ENCODE data around the gene CASZ1.

The CASZ1 gene

DNA sequence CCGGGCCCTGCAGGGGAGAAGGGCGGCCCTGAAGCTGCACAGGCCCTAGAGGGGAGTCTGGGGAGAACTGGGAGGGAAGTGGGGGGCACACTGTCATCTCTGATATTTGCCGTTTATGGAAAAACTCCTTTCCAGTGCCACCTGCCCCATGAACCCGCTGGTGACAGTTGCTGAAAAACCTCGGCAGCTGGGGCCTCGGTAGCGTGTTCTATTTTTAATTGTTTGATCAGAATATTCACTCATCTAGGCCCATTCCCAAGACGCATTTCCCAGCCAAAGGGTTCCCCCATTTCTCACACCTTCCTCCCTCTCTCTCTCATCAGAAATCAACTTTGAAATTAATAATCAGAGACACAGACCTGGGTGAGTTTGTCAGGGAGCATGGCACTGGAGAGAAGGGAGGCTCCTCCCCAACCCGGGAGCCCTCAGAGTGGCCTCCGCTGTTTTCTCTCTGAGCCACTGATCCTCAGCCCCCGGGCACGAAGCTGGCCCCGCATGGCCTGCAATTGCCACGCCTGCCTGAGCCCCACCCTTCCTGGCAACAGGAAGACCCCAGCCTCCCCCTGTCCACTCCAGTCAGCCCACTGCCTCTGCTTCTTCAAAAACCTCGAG is 111.1 kb downstream of the CASZ1 start:
- DNase-seq (ENCODE audit: low read depth) = no peak

DNA sequence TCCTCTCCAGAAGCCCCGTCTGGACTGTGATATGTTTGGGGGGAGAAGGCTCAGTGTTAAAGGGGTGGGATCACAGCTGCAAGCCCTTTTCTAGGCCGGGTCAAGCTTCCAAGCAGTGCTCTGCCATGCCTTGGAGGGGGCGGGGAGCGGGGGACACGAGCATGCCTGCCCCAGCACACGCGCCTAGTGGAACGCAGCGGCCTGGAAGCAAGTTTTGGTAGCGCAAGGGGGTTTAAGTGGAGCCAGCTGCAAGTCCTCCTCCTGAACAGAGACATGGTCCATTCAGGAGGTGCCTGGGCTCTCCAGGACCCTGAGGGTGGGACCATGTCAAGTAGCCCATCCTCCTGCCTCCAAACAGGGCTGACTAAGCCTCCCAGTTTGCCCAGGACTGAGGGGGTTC is 112.2 kb downstream of the CASZ1 start:
- DNase-seq (ENCODE audit: low read depth) = no peak

DNA sequence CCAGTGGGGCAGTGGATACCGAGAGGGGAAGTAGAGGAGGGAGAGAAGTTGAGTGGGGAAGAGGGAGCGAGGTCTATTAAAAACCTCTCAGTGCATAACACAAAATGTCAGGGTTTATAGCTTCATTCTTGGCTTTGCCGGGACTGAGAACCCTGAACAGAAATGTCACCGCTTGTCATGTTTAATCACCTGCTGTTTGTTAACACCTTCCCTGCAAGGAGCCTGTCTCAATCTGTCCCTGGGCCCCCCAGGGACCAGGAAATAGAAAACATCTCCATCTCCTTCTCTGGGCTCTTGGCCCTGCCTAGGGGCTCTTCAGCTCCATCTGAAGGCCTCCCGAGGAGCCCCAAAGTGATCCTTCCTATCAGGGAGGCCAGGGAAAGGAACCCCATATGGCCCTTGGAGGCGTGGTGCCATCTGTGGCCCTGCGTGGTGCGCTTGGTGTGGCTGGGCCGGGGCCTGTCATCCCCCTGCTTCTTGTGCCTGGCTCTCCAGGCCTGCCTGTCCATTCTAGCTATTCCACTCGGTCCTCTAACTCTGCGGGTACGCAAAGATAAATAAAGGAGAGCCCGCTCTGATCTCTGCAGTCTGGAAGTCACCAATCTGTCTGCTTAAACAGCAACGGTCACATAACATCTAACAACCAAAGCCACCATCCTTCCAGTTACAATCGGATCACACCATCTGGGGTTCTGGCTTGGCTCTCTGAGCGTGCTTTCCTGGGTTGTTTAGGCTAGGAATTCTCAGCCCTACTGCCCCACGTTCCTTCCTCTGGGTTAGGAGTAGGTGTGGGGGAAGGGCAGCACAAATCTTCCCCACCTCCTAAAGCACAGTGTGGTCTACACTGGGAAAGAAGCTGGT is 113.8 kb downstream of the CASZ1 start:
- no peak for DNase-seq (ENCODE audit: low read depth)

DNA sequence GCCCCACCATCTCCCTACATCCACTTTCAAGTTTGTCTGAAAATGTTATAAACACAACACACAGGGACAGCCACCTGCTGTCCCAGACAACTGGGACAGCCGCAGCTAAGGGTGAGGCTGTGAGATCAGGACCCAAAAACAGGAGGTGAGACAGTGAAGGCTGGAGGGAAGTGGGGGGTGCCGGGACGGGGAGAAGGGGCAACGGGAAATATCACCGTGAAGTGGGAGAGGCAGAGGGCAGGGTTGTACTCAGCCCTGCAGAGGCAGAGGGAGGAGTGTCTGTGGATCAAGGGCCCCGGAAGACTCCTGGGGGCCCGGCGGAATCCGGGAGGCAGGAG is 114.4 kb downstream of the CASZ1 start:
- no peak for DNase-seq (ENCODE audit: low read depth)

- no peak for DNase-seq (ENCODE audit: low read depth)
Observed at GRCh38 chr1:10681296-10682107, 114.9 kb downstream of the CASZ1 start.

- no peak for DNase-seq (ENCODE audit: low read depth)
Observed at GRCh38 chr1:10680487-10680886, 116.0 kb downstream of the CASZ1 start.

DNA sequence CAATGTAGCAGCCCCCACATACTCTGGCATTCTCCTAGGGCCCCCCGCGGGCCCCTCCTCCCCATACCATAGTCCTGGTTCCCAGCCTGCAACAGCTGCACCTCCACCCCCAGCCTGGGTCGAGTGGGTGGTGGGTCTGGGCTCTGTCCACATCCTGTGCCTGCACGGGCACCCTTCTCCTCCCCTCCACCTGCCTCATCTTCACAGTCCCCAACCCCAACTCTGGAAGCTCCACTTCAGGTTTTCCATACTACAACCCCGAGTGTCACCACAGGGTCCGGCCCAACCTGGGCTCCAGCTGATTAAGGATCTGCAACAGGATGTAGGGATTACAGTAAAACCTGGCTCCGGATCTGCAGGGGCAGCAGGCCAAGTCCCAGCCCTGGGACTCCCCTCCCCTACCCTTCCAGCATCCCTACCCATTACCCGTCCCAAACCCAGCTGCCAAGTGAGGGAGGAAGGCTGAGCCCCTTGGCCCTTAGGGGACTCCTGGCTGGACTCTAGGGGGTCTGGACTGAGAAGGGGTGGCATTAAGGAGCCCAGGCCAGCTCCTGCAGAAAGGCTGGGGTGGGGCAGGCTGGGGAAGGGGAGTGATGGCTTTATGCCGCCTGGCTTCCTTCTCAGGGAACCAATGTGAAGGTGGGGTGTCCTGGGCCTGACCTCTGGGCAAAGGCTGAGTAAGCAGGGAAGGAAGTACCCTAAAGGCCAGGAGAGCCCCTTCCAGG is 116.8 kb downstream of the CASZ1 start:
- peak; percentile 9 for DNase-seq (ENCODE audit: low read depth)

DNA sequence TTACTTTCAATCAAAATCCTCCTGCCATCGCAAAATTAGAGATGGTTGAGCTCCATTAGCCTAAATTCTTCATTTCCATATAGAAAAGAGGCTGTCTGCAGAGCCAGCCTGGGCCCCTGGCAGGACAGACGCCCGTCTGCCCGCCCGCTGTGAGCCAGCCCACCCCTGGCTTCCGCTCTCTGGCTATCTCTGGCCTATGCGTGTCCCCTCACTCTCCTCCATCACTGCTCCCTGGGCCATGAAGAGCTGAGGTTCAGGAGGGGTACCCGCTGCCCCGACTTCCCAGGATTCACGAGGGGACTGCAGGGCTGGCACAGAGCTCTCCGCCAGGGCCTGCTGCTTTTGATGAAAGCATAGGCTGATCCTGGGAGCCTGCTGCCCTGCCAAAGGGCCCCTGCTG is 117.6 kb downstream of the CASZ1 start:
- DNase-seq (ENCODE audit: low read depth) = no peak

GRCh38 chr1:10678402-10678801 is 118.0 kb downstream of the CASZ1 start:
- DNase-seq (ENCODE audit: low read depth) = no peak

DNA sequence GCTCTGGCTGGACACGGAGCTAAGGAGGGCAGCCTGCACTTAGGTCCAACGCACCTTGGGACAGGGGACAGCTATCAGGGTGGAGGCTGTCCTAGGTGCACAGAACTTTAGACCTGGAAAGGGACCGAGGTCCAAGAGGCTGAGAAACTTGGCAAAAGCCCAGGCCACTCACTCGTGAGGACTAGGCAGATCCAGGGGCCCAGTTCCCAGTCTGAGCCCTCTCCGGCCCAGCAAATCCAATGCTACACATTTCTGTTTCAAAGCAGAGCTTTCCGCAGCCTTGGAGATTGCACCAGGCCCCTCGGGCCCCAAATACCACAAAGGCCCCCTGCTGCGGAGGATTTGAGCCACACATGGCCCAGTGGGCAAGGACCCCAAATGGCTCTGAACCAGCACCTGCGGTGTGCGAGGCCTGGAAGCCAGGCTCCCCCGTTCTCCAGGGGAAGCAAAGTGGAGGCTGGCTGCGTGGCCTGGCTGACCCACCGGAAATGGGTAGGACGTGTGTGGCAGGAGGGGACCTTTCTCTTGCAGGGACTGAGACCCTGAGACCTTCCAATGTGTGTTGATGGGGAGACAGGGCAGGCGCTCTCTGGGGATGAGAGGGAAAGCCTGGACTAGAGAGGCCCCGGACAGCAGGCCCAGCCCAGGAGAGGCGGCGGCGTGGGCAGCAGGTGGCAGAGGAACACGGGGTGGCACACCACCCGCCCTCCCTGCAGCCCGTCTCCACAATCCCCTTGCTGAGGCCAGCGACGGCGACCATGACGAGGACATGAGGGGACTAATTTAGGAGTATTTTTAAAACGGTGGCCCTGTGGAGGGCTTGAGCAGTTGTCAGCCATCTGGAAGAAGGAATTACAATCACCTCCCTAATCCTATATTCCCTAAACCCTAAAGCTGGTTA is 118.7 kb downstream of the CASZ1 start:
- DNase-seq (ENCODE audit: low read depth) = no peak

- no peak for DNase-seq (ENCODE audit: low read depth)
Observed at GRCh38 chr1:10676963-10677362, 119.5 kb downstream of the CASZ1 start.

GRCh38 chr1:10675813-10676212 is 120.6 kb downstream of the CASZ1 start:
- DNase-seq (ENCODE audit: low read depth) = no peak

DNA sequence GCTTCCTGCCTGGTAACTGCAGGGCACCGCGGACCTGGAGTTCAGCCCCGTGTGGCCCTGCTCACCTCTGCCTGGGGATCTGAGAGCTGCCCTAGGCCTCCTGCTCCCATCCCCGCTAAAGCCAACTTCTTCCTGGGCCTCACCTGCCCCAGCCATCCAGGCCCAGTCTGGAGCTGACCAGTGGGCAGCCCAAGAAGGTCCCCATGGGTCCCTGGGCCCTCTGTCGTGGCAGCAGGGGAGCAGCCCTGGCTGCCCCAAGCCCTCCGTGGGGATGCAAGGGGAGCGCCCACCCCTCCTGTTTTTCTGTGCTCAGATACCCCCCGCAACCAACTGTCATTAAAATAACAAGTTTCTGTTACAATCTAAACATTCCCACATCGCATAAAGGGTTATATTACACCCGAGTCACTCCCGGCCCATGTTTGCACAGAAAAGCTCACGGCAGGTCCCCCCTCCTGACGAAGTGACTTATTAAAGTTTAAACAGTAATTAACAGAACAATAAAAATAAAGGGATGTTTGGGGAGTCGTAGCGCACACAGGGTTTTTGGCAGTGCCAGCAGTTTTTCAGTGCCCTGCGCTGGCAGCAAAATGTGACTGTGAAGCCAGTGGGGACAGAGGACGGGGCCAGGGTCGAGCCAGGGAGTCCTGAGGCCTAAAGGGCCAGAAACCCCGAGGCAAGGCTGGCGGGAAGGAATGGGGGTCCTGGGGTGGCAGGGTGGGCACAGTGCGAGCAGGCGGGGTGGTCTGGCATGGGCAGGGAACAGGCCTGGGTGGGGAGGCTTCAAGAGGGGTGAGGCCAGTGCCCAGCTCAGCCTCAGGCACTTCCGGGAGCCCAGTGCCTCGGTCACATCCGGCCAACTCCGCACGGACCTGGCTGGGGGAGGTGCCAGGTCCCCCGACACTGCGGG is 121.5 kb downstream of the CASZ1 start:
- DNase-seq (ENCODE audit: low read depth) = no peak

DNA sequence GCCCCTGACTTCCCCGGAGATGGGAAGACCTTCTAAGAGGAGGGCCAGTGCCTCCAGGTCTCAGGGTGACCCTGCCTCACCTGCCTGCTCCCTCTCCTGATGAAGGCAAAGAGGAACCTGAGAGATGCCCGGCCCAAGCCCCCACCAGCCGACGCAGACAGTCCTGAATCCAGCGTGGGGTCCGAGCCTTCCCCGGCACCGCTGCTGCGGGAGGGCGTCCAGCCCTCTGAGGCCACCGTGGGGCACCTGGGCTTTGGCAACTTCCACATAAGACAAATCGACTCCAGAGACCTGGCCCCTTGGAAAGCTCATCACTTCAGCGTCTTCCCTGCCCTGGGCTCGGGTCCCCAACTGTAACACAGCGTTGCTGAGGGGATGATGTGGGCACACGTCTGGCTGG is 122.2 kb downstream of the CASZ1 start:
- no peak for DNase-seq (ENCODE audit: low read depth)

DNA sequence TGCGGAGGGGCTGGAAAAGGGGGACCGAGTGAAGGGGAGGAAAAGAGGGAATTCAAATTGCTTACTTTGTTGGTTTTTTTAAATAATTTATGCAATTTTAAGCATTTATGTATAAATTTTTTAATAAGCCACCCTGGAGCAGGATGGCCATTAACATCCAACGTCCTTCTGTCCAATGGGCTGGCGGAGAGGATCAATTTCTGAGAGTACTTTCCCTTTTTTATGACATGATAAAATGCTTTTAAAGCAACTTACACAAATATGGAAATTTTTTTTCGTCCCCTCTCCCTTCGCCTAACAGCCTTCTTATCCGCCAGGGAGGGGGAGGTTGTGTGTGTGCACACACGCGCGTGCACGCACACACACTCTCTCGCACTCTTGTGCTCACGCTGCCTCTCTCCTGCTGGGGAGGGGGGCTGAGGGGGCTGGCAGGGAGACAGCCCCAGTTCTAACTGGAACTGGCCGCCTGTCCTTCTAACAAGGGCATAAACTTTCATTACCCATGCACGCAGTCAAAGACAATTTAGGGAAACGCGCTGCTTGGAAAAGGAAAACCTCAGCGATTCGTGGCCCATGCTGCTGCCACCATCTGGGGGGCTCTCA is 123.2 kb downstream of the CASZ1 start:
- no peak for DNase-seq (ENCODE audit: low read depth)

DNA sequence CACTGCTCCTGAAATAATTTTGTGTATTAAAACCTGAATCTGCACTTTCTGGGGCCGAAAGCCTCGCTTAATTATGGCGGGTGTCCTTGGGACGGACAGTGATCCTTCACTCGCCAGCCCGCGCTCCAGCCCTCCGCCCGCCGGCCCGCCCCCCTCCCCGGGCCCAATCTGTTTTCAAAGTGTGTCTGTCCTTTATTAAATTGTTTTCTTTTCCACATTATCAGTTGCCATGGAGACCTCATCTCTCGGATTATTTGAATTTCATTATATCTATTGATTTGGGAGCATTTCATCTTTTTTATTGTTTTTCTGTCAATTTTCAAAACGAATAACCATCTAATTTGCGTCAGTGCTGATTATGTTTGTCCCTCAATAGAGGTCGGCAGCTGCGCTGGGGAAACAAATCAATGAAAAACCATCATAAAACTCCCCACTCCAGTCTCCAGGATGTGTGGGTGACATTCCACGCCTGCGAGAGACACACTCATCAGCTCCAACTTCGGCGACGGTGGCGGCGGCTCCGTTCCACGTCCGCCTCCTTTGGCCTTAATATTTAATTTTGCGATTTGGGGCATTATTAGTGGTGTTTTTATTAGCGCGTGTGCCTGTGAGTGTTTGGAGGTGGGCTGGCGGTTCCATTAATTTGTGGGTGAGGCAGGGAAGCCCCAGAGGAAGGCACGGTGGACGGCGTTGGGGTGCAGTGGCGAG is 123.9 kb downstream of the CASZ1 start:
- DNase-seq (ENCODE audit: low read depth) = no peak

DNA sequence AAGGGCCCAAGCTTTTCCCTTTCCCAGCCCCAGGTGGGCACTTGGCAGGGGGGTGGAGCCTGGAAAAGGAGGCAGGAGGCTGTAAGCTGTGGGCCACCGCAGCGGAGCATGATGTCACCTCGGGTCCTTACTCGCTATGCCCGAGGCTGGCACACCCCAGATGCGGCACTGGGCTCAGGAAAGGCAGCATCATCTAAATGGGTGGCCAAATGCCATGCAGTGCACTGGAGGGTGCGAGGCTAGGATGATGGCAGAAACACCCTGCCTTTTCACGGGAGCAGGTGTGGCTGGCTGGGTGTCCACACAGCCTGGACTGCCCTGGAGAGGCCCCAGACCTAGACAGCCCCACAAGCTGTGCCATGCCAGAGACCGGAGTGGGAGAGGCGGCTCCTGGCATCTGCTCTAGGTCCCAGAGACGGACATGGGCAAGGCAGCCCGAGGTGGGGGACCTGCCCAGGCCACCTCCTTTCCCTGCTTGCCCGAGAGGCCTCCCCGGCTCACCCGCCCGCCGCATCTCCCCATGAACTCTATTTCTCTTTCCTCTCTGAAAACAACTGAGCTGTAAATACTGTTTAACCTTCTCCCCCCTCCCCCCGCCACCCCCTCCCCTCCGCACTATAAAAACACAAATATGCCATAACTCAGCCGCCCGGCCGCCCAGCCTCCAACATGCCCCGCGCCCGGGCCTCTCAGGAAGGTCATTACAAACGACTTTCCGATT is 124.7 kb downstream of the CASZ1 start:
- DNase-seq (ENCODE audit: low read depth) = no peak

- DNase-seq (ENCODE audit: low read depth) = no peak
Observed at GRCh38 chr1:10671090-10671489, 125.4 kb downstream of the CASZ1 start.

Measured in non-pigmented ciliary epithelial cell (primary cell).